ENCODE results near the gene NME7. TPM values are rescaled to one million over a fixed set of nuclear protein-coding genes. Genes with fewer than 3 reads are reported as not detected.

NME7 gene
- total and polyA plus RNA-seq, 4 donors: 7.8 to 26.5 (median 9.4) TPM

DNA sequence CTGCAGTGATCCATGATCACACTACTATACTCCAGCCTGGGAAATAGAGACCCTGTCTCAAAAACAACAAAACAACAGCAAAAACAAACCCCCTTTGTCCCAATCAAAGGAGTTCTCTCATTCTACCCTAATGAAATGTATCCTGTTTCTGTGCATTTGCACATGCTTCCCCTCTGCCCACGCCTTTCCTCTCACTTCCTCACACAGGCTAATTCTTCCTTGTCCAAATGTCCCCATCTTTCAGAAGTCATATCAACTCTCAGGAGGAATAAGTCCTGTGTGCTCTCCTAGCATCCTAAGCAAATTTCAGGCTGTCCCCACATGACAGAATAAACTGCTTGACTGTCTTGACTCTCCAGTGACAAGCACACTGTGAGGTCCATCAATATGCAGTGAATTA is 269.2 kb downstream of the NME7 start (continued):
- TF ChIP-seq, protein P1, sequence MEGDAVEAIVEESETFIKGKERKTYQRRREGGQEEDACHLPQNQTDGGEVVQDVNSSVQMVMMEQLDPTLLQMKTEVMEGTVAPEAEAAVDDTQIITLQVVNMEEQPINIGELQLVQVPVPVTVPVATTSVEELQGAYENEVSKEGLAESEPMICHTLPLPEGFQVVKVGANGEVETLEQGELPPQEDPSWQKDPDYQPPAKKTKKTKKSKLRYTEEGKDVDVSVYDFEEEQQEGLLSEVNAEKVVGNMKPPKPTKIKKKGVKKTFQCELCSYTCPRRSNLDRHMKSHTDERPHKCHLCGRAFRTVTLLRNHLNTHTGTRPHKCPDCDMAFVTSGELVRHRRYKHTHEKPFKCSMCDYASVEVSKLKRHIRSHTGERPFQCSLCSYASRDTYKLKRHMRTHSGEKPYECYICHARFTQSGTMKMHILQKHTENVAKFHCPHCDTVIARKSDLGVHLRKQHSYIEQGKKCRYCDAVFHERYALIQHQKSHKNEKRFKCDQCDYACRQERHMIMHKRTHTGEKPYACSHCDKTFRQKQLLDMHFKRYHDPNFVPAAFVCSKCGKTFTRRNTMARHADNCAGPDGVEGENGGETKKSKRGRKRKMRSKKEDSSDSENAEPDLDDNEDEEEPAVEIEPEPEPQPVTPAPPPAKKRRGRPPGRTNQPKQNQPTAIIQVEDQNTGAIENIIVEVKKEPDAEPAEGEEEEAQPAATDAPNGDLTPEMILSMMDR (IDR thresholded peaks at IDR 0.05; ENCODE audit: low read depth, low read length, missing input control): no peak
- TF ChIP-seq REST (IDR thresholded peaks at IDR 0.05): no peak

DNA sequence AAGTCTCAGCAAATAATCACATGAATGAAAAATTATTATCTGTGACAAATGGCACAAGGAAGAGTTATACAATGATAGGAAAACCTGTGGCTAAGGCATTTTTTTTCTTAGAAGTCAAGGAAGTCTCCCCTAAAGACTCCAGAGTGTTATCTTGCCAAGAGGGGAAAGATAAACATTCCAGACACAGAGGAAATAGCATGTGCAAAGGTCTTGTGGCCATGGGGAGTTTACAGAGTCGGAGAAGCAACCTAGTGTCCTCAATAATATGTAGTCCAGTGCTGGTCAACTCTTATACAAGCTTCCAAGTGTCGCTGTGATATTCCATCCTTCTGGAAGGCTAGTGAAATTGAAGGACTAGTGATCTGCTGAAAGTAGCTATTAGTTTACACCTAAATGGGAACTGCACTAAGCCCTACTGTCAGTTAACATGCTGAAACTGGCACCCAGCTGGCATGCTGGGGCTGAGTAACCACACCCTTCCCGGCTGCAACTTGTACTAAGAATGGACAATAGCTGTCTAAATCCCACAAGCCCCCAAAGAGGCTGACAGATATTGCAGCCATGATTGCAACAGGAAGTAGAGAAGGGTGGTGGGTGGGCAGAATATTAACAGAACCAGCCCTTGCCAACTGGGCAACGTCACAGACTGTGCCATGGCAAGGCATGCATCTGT is 272.6 kb downstream of the NME7 start:
- no peak overlapping the region for H3K4me3 ChIP-seq (ENCODE audit: low read depth in 1 of 3, low read length in 3 of 3)
- 70% methylated on average over 4 of the region's 4 CpGs for whole genome bisulfite sequencing
- no peak for DNase-seq (ENCODE audit: low spot score)
- TF ChIP-seq RAD21 (IDR thresholded peaks at IDR 0.05) (no peak), FOXA2 (IDR thresholded peaks at IDR 0.05) (no peak), FOXA1 (IDR thresholded peaks at IDR 0.05) (no peak)
- H3K9ac ChIP-seq (ENCODE audit: low read depth in 1 of 2, low read length in 2 of 2): no peak overlapping the region
- no peaks in the 10 kb centered on the region for H3K36me3 ChIP-seq (ENCODE audit: control insufficient read depth in 4 of 4, insufficient read depth in 3 of 4, low read depth in 1 of 4, low read length in 3 of 4)
- H3K9me3 ChIP-seq (ENCODE audit: control insufficient read depth in 4 of 4, low read length in 3 of 4): no peaks in the 10 kb centered on the region
- no peaks in the 10 kb centered on the region for H3K27me3 ChIP-seq (ENCODE audit: control insufficient read depth in 4 of 4, insufficient read depth in 4 of 4, low read length in 3 of 4)
- H3K4me1 ChIP-seq (ENCODE audit: control insufficient read depth in 4 of 4, insufficient read depth in 4 of 4, low read length in 3 of 4): peaks cover 0 to under 1% (median 0%) of the 10 kb centered on the region in 4 donors
- H3K27ac ChIP-seq (ENCODE audit: low read depth in 1 of 2, low read length in 2 of 2): no peak overlapping the region

GRCh38 chr1:169092399-169092798 is 275.2 kb downstream of the NME7 start:
- Histone ChIP-seq H3K9me3 (ENCODE audit: control insufficient read depth in 4 of 4, low read length in 3 of 4) (no peaks in the 10 kb centered on the region), H3K36me3 (ENCODE audit: control insufficient read depth in 4 of 4, insufficient read depth in 3 of 4, low read depth in 1 of 4, low read length in 3 of 4) (no peaks in the 10 kb centered on the region), H3K27me3 (ENCODE audit: control insufficient read depth in 4 of 4, insufficient read depth in 4 of 4, low read length in 3 of 4) (no peaks in the 10 kb centered on the region), H3K4me1 (ENCODE audit: control insufficient read depth in 4 of 4, insufficient read depth in 4 of 4, low read length in 3 of 4) (no peaks in the 10 kb centered on the region), H3K27ac (ENCODE audit: low read depth in 1 of 2, low read length in 2 of 2) (no peak overlapping the region), H3K9ac (ENCODE audit: low read depth in 1 of 2, low read length in 2 of 2) (no peak overlapping the region), H3K4me3 (ENCODE audit: low read depth in 1 of 3, low read length in 3 of 3) (no peak overlapping the region)
- no peak for DNase-seq (ENCODE audit: low spot score)
- no peak for TF ChIP-seq EGR1 (IDR thresholded peaks at IDR 0.05; ENCODE audit: low read depth in 2 of 2)
- TF ChIP-seq TAF1 (conservative IDR thresholded peaks at IDR 0.05): no peak
- TF ChIP-seq FOXA1 (IDR thresholded peaks at IDR 0.05): no peak
- no peak for TF ChIP-seq FOXA2 (IDR thresholded peaks at IDR 0.05)
- TF ChIP-seq, protein P2, sequence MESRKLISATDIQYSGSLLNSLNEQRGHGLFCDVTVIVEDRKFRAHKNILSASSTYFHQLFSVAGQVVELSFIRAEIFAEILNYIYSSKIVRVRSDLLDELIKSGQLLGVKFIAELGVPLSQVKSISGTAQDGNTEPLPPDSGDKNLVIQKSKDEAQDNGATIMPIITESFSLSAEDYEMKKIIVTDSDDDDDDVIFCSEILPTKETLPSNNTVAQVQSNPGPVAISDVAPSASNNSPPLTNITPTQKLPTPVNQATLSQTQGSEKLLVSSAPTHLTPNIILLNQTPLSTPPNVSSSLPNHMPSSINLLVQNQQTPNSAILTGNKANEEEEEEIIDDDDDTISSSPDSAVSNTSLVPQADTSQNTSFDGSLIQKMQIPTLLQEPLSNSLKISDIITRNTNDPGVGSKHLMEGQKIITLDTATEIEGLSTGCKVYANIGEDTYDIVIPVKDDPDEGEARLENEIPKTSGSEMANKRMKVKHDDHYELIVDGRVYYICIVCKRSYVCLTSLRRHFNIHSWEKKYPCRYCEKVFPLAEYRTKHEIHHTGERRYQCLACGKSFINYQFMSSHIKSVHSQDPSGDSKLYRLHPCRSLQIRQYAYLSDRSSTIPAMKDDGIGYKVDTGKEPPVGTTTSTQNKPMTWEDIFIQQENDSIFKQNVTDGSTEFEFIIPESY (IDR thresholded peaks at IDR 0.05): no peak
- TF ChIP-seq GABPA (IDR thresholded peaks at IDR 0.05 in 1 of 2, conservative IDR thresholded peaks at IDR 0.05 in 1 of 2): no peak
- WGBS: 96% methylated on average over 2 of the region's 2 CpGs

Measured in liver (tissue), 9 donors.